Activated CD8-positive, alpha-beta memory T cell treated with anti-CD3 and anti-CD28 coated beads, Interleukin-2, amount 50 U/mL, for 4 hours (primary cell): Measurements from ENCODE around the gene GAL3ST3.
"Not testable (repeated sequence)": the region's sequence is repeated elsewhere in the genome, so short reads cannot be mapped to it uniquely, and the experiment has no call there.

ENCODE experiments used
- DNase-seq: peaks from one replicate; pipeline ENCODE4 v3.0.0-alpha.2; 2020

GAL3ST3 gene

GRCh38 chr11:66042227-66042995 is 6.5 kb downstream of the GAL3ST3 start:
- DNase-seq = no peak

DNA sequence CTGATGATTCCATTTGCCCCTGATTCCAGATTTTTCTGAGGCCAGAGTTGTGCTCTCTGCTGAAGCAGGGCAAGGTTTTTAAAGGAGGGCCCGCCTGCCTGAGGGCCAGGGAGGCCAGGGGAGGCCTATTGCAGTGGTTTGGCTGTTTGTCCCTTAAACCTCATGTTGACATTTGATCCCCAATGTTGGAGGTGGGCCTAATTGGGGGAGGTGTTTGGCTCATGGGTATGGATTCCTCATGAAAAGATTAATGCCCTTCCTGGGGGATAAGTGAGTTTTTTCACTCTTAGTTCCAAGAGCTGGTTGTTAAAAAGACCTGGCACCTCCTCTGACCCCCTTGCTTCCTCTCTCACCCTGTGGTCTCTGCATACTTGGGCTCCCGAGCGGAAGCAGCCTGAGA is 9.2 kb downstream of the GAL3ST3 start:
- DNase-seq = no peak

- no peak for DNase-seq
Measured at GRCh38 chr11:66037327-66037726, 11.6 kb downstream of the GAL3ST3 start.

GRCh38 chr11:66036334-66036710 is 12.6 kb downstream of the GAL3ST3 start:
- DNase-seq = no peak

GRCh38 chr11:66035653-66036333 is 13.2 kb downstream of the GAL3ST3 start:
- no peak for DNase-seq

DNA sequence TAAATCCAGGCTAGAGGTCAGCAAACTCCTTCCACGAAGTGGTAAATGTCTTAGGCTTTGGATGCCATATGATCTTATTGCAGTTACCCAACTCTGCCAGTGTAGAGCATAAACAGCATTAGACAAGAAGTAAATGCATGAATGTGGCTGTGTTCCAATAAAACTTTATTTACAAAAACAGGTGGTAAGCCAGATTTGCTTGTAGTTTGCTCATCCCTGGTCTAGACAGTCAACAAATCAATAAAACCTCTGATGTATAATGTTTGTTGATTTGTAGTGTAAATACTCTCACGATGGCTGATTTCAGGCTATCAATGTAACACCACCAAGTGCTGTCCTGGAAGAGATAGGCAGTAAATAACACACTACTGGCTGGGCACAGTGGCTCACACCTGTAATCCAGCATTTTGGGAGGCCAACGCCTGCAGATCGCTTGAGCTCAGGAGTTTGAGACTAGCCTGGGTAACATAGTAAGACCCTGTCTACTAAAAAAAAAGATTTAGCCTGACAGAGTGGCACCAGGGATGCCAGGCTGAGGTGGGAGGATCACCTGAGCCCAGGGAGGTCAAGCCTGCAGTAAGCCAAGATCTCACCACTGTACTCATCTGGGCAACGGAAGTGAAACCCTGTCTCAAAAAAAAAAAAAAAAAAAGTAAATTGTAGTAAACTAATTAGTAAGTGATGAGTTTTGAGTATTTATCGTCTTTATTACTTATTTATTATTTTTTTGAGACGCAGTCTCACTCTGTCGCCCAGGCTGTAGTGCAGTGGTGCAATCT is 15.8 kb downstream of the GAL3ST3 start:
- DNase-seq = no peak

GRCh38 chr11:66026017-66026529 is 22.9 kb downstream of the GAL3ST3 start, which contains the start of gene CATSPER1:
CATSPER1 (minus strand) TSS chr11:66026479; CDS start chr11:66026379, 100 bp downstream.
- no peak for DNase-seq

- DNase-seq = not testable (repeated sequence)
Measured at GRCh38 chr11:66023186-66023440, 25.8 kb downstream of the GAL3ST3 start.

DNA sequence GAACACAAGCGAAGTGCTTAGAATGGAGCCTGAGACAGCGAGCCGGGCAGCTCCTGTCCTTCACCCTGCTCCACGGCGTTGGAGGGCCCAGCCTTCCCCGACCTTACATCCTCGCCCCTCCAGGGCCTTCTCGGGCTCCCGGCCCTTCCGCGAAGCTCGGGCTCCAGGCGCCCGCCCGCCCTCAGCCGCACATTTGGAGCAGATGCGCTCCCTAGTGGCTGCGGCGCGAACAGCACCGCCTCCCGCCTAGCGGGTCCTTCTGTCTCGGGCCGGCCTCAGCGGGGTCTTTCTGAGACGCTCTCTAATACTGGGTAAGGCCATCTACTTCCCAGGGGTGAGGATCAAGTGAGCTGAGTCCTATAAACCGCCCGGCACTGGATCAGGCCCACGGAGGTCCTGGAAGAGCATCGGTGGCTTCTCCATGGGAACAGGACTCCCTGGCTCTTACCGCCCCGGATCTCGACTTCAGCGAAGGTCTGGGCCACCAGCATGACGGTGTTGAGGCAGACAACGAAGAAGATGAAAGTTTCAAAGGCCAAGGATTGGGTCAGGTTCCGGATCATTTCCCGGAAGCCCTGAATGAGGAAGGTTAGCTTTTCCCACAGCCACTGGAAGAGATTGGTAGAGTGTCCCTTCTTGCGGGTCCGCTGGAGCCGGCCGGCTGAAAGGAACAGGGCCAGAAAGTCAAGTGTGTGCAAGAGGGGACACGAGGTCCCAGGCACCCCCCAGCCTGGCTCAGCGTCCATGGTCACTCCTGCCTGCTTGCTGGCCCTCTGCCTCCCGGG is 26.4 kb downstream of the GAL3ST3 start:
- peak; percentile 84 for DNase-seq

DNA sequence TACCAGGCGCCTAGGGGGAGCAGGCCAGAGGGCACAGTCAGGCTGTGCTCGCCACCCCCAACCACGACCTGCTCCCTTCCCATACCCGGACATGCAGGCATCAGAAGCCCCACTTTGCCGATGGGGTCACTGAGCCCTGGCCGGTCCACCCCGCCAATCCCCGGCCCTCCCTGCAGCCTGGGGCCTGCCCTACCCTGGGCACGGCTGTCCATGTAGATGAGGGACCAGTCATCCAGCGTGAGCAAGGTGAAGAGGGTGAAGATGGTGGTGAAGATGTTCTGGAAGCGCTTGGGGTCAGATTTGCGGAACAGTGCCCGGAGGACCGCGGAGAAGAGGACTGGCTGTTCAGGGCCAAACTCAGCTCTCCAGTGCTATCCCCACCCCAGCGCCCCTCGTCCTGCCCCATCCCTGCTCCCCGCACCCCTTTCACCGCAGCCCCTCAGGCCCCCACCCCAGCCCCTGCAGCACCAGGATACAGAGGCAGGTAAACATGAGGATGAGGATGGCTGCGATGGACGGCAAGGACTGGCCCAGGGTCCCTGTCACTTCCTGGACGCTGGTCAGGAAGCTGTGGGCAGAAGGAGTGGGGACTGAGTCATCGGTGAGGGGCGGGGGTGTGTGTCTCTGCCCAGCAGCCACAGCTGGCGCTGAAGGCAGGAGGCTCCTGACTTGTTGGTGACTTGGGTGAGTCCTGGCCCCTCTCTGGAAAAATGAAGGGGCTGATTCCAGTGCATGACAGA is 28.2 kb downstream of the GAL3ST3 start:
- no peak for DNase-seq

DNA sequence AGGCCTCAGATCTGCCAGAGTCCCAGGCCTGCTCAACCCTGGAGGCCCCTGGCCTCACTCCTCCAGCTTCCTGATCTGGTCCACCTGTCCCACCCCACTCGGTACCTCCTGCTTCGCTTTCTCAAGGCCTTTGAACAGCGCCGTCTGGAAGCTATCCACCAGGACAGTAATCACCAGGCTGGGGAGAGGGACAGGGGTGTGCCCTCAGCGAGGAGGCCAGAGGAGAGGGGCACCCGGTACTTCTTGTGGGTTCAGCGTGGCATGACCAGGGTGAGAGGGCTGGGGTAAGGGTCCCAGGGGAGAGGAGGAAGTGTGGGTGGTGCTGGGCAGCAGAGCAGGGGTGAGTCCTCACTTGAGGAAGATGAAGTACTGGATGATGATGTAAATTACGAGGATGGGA is 28.7 kb downstream of the GAL3ST3 start:
- no peak for DNase-seq

DNA sequence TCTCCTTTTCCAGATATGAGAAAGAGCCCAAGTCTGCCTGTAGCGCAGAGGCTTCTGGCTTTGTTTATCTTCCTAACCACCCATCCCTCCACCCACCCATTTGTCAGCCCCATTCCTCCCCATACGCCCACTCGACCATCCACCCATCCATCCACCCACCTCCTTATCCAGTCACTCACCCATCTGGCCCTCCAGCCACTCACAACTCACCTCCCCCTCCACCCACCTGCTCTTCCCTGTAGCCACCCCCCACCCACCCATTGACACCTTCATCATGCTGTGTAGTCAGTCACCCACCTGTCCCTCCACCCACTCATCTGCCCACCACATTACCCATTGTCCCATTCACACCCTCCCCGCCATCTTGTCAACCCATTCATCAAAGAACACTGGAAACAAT is 31.6 kb downstream of the GAL3ST3 start:
- peak; percentile 40 for DNase-seq

DNA sequence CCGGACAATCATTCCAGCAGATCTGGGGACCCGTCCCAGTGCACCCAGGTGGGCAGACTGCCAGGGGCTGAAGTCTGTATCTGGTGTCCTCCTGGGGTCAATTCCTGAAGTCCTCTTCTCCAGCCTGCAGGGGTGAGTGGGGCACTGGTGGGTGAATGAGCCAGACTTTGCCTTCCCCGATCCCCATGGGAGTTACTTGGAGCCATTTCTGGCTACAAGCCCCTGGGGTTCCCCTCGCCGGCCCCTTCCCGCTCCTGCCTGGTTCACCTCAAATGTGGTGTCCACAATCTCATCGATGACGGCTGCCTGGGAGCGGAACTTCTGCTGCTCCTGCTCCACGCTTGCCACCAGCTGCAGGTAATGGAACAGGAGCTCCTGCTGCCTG is 32.2 kb downstream of the GAL3ST3 start:
- no peak for DNase-seq

DNA sequence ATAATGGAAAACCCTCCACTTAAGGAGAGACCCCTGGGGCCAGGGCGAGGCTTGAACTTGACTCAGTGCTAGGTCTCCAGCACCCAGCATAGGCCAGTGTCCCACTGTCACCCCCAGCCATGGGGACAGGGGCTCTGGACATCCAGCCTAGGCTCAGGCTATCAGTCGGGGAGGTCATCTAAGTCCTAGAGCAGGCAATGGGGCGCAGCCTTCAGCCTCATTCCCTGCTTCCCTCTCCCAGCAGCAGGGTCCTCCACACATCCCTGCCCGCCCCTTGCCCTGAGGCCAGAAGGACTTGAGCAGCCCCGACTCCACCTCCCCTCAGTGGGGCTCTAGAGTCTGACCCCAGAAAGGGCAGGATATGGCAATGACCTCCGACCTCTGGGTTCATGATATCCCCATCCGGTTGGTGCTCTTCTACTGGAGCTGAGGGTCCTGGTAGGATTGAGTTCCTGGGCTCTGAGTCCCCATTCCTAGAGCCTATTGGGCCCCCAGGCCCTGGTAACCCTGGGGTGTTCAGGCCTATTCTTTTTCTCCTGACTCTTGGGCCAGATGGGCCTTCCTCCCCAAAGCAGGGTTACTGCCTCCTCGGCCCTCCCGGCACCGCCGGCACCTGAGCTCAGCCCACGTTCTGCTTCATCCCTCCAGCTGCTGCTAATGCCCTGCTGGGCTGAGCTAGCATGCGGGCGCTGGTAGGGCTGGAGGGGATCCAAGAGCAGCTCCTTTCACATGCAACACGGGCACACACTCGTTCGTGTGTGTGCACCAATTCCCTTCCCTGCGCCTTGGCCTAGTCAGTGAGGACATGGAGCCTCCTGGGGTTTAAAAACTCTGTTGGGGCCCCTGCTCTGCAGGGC is 32.8 kb downstream of the GAL3ST3 start:
- DNase-seq = no peak

GRCh38 chr11:66015454-66015881 is 33.5 kb downstream of the GAL3ST3 start:
- DNase-seq = no peak

GRCh38 chr11:66014804-66015453 is 34.0 kb downstream of the GAL3ST3 start:
- DNase-seq = no peak

GRCh38 chr11:66013762-66014100 is 35.2 kb downstream of the GAL3ST3 start:
- no peak for DNase-seq

- DNase-seq = no peak
Measured at GRCh38 chr11:66012946-66013761, 35.8 kb downstream of the GAL3ST3 start.

- DNase-seq = no peak
Measured at GRCh38 chr11:66012371-66012945, 36.5 kb downstream of the GAL3ST3 start.
